Loucy (cell line): Measurements from ENCODE around the gene MSANTD7.

ENCODE experiments used
- H2AFZ ChIP-seq: fragments of 200-600 bp; sonication (generic); 2 replicates; pipeline ENCODE4 v1.6.0; 2016; ENCODE audit warnings: antibody characterized with exemption, mild to moderate bottlenecking, low read length, moderate library complexity
- H3F3A ChIP-seq: fragments of 200-600 bp; 2 replicates; pipeline ENCODE4 v1.6.0; 2016; ENCODE audit warnings: antibody characterized with exemption, low read depth, mild to moderate bottlenecking
- H3K27me3 ChIP-seq: fragments of 200-600 bp; sonication (generic); 2 replicates; pipeline ENCODE4 v1.6.1; 2014; ENCODE audit warnings: low read length, mild to moderate bottlenecking; ENCODE audit not compliant: insufficient read depth, poor library complexity, severe bottlenecking
- H3K36me3 ChIP-seq: fragments of 200-600 bp; sonication (generic); 2 replicates; pipeline ENCODE4 v1.6.1; 2016; ENCODE audit warnings: low read length; ENCODE audit not compliant: insufficient read depth
- H3K4me1 ChIP-seq: fragments of 200-600 bp; sonication (generic); 2 replicates; pipeline ENCODE4 v1.5.1; 2014; ENCODE audit warnings: low read length, mild to moderate bottlenecking; ENCODE audit not compliant: insufficient read depth, poor library complexity, severe bottlenecking
- H3K4me2 ChIP-seq: fragments of 200-600 bp; sonication (generic); 2 replicates; pipeline ENCODE4 v1.6.0; 2014; ENCODE audit warnings: antibody characterized with exemption, low read length, low read depth, mild to moderate bottlenecking; ENCODE audit not compliant: poor library complexity, severe bottlenecking
- H3K4me3 ChIP-seq: fragments of 200-600 bp; sonication (generic); 2 replicates; pipeline ENCODE4 v1.5.1; 2014; ENCODE audit warnings: low read length, mild to moderate bottlenecking, mixed read lengths; ENCODE audit not compliant: poor library complexity, severe bottlenecking
- H3K79me2 ChIP-seq: fragments of 200-600 bp; sonication (generic); 2 replicates; pipeline ENCODE4 v1.6.1; 2014; ENCODE audit warnings: low read length; ENCODE audit not compliant: insufficient read depth
- H3K9ac ChIP-seq: fragments of 200-600 bp; sonication (generic); 2 replicates; pipeline ENCODE4 v1.6.0; 2014; ENCODE audit warnings: mild to moderate bottlenecking, low read depth, low read length, moderate library complexity; ENCODE audit not compliant: poor library complexity, severe bottlenecking
- H3K9me2 ChIP-seq: fragments of 200-600 bp; sonication (generic); replicated peaks from 2 replicates; pipeline ENCODE4 v1.6.1; 2016; ENCODE audit warnings: low read depth, low read length, mixed read lengths
- H3K9me3 ChIP-seq: fragments of 200-600 bp; sonication (generic); 2 replicates; pipeline ENCODE4 v1.6.1; 2014; ENCODE audit warnings: mild to moderate bottlenecking, antibody characterized with exemption, low read length, low read depth; ENCODE audit not compliant: insufficient read depth
- H4K20me1 ChIP-seq: fragments of 200-600 bp; sonication (generic); 2 replicates; pipeline ENCODE4 v1.6.0; 2014; ENCODE audit warnings: antibody characterized with exemption, low read length, mild to moderate bottlenecking; ENCODE audit not compliant: insufficient read depth, poor library complexity, severe bottlenecking
- CTCF ChIP-seq: fragments of 200-600 bp; sonication (generic); conservative IDR thresholded peaks from 2 replicates; pipeline ENCODE4 v1.5.1; 2014; ENCODE audit warnings: mild to moderate bottlenecking, antibody characterized with exemption, low read length
- EZH2phosphoT487 ChIP-seq: fragments of 200-600 bp; IDR thresholded peaks from 2 replicates; pipeline ENCODE4 v1.6.1; 2018; ENCODE audit warnings: antibody characterized with exemption, mild to moderate bottlenecking, moderate library complexity, borderline replicate concordance

MSANTD7 gene

GRCh38 chr10:14801723-14802122, 36.4 kb upstream of the MSANTD7 start:
- Histone ChIP-seq H3K9ac (no peak overlapping the region), H3F3A (no peaks in the 10 kb centered on the region), H3K4me1 (no peaks in the 10 kb centered on the region), H3K36me3 (no peaks in the 10 kb centered on the region), H3K79me2 (no peaks in the 10 kb centered on the region), H3K4me2 (no peak overlapping the region), H4K20me1 (no peaks in the 10 kb centered on the region), H2AFZ (no peak overlapping the region), H3K4me3 (no peak overlapping the region), H3K27me3 (no peaks in the 10 kb centered on the region), H3K9me3 (no peaks in the 10 kb centered on the region), H3K9me2 (no peaks in the 10 kb centered on the region)
- TF ChIP-seq CTCF (peak; percentile 47), EZH2phosphoT487 (no peak)

- no peak for TF ChIP-seq CTCF
- TF ChIP-seq EZH2phosphoT487: no peak
- no peaks in the 10 kb centered on the region for H3K36me3 ChIP-seq
- H2AFZ ChIP-seq: no peak overlapping the region
- H3K4me3 ChIP-seq: no peak overlapping the region
- no peak overlapping the region for H3K4me2 ChIP-seq
- H4K20me1 ChIP-seq: no peaks in the 10 kb centered on the region
- H3K27me3 ChIP-seq: no peaks in the 10 kb centered on the region
- no peaks in the 10 kb centered on the region for H3K9me2 ChIP-seq
- no peaks in the 10 kb centered on the region for H3F3A ChIP-seq
- H3K4me1 ChIP-seq: no peaks in the 10 kb centered on the region
- no peaks in the 10 kb centered on the region for H3K9me3 ChIP-seq
- H3K79me2 ChIP-seq: no peaks in the 10 kb centered on the region
- no peak overlapping the region for H3K9ac ChIP-seq
These were observed 34.3 kb upstream of the MSANTD7 start for GRCh38 chr10:14803827-14804226.

- Histone ChIP-seq H3K9me3 (no peaks in the 10 kb centered on the region), H3K4me1 (no peaks in the 10 kb centered on the region), H3K9ac (no peak overlapping the region), H3K79me2 (no peaks in the 10 kb centered on the region), H2AFZ (no peak overlapping the region), H3K4me2 (no peak overlapping the region), H3K27me3 (no peaks in the 10 kb centered on the region), H3F3A (no peaks in the 10 kb centered on the region), H4K20me1 (no peaks in the 10 kb centered on the region), H3K36me3 (no peaks in the 10 kb centered on the region), H3K4me3 (no peak overlapping the region), H3K9me2 (no peaks in the 10 kb centered on the region)
- no peak for TF ChIP-seq CTCF
- no peak for TF ChIP-seq EZH2phosphoT487
These were observed 31.8 kb upstream of the MSANTD7 start for GRCh38 chr10:14806318-14806717.
